ENCODE results near the gene SELL. TPM values are rescaled to one million over a fixed set of nuclear protein-coding genes. Genes with fewer than 3 reads are reported as not detected.

The SELL gene
- total RNA-seq, 1 donor from 2014 or later: 8.4 TPM

DNA sequence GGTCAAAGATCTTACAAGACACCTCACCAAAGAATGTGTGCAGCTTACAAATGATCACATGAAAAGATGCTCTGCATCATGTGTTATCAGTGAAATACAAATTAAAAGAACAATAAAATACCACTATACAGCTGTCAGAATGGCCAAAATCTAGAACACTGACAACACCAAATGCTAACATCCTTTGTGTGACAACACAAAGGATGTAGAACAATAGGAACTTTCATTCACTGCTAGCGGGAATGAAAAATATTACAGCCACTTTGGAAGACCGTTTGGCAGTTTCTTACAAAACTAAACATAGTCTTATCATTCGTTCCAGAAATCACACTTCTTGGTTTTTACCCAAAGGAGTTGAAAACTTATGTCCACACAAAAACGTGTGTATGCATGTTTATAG is 60.9 kb downstream of the SELL start:
- H3K27me3 ChIP-seq (ENCODE audit: control insufficient read depth in 3 of 3, insufficient read depth in 3 of 3, low read length in 3 of 3): no peaks in the 10 kb centered on the region
- no peak overlapping the region for H3K9ac ChIP-seq (ENCODE audit: low read depth in 1 of 3, low read length in 3 of 3)
- H3K36me3 ChIP-seq (ENCODE audit: control insufficient read depth in 3 of 3, insufficient read depth in 3 of 3, low read length in 3 of 3): no peaks in the 10 kb centered on the region
- no peak overlapping the region for H3K27ac ChIP-seq (ENCODE audit: low read depth, low read length)
- H3K4me3 ChIP-seq (ENCODE audit: low read length in 3 of 3): no peak overlapping the region
- no peaks in the 10 kb centered on the region for H3K4me1 ChIP-seq (ENCODE audit: control insufficient read depth in 3 of 3, insufficient read depth in 3 of 3, low read length in 3 of 3)
- no peaks in the 10 kb centered on the region for H3K9me3 ChIP-seq (ENCODE audit: control insufficient read depth in 3 of 3, low read length in 3 of 3)

DNA sequence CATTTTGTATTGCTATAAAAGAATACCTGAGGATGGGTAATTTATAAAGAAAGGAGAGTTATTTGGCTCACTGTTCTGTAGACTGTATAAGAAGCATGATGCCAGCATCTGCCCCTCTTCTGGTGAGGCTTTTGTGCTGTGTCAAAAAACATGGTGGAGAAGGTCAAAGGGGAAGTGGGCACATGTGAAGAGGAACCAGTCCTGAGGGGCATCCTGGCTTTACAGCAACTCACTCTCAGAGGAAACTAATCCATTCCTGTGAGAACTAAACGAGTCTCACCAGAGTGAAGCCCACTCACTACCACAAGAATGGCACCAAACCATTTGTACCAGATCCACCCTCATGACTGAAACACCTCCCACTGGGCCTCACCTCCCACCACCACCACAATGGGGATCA is 62.7 kb downstream of the SELL start:
- Histone ChIP-seq H3K9ac (ENCODE audit: low read depth in 1 of 3, low read length in 3 of 3) (no peak overlapping the region), H3K4me1 (ENCODE audit: control insufficient read depth in 3 of 3, insufficient read depth in 3 of 3, low read length in 3 of 3) (no peaks in the 10 kb centered on the region), H3K27ac (ENCODE audit: low read depth, low read length) (no peak overlapping the region), H3K36me3 (ENCODE audit: control insufficient read depth in 3 of 3, insufficient read depth in 3 of 3, low read length in 3 of 3) (no peaks in the 10 kb centered on the region), H3K27me3 (ENCODE audit: control insufficient read depth in 3 of 3, insufficient read depth in 3 of 3, low read length in 3 of 3) (no peaks in the 10 kb centered on the region), H3K9me3 (ENCODE audit: control insufficient read depth in 3 of 3, low read length in 3 of 3) (no peaks in the 10 kb centered on the region), H3K4me3 (ENCODE audit: low read length in 3 of 3) (no peak overlapping the region)

- no peaks in the 10 kb centered on the region for H3K27me3 ChIP-seq (ENCODE audit: control insufficient read depth in 3 of 3, insufficient read depth in 3 of 3, low read length in 3 of 3)
- no peaks in the 10 kb centered on the region for H3K36me3 ChIP-seq (ENCODE audit: control insufficient read depth in 3 of 3, insufficient read depth in 3 of 3, low read length in 3 of 3)
- H3K9ac ChIP-seq (ENCODE audit: low read depth in 1 of 3, low read length in 3 of 3): no peak overlapping the region
- H3K27ac ChIP-seq (ENCODE audit: low read depth, low read length): no peak overlapping the region
- H3K4me1 ChIP-seq (ENCODE audit: control insufficient read depth in 3 of 3, insufficient read depth in 3 of 3, low read length in 3 of 3): no peaks in the 10 kb centered on the region
- H3K4me3 ChIP-seq (ENCODE audit: low read length in 3 of 3): no peak overlapping the region
- no peaks in the 10 kb centered on the region for H3K9me3 ChIP-seq (ENCODE audit: control insufficient read depth in 3 of 3, low read length in 3 of 3)
Measured at GRCh38 chr1:169648187-169648586, 63.2 kb downstream of the SELL start.

GRCh38 chr1:169647512-169647911 is 63.9 kb downstream of the SELL start:
- no peaks in the 10 kb centered on the region for H3K27me3 ChIP-seq (ENCODE audit: control insufficient read depth in 3 of 3, insufficient read depth in 3 of 3, low read length in 3 of 3)

GRCh38 chr1:169644297-169644696 is 67.1 kb downstream of the SELL start:
- no peak overlapping the region for H3K27ac ChIP-seq (ENCODE audit: low read depth, low read length)
- H3K4me3 ChIP-seq (ENCODE audit: low read length in 3 of 3): no peak overlapping the region
- no peaks in the 10 kb centered on the region for H3K27me3 ChIP-seq (ENCODE audit: control insufficient read depth in 3 of 3, insufficient read depth in 3 of 3, low read length in 3 of 3)
- H3K9ac ChIP-seq (ENCODE audit: low read depth in 1 of 3, low read length in 3 of 3): no peak overlapping the region
- H3K36me3 ChIP-seq (ENCODE audit: control insufficient read depth in 3 of 3, insufficient read depth in 3 of 3, low read length in 3 of 3): no peaks in the 10 kb centered on the region
- H3K4me1 ChIP-seq (ENCODE audit: control insufficient read depth in 3 of 3, insufficient read depth in 3 of 3, low read length in 3 of 3): no peaks in the 10 kb centered on the region
- H3K9me3 ChIP-seq (ENCODE audit: control insufficient read depth in 3 of 3, low read length in 3 of 3): no peaks in the 10 kb centered on the region

More at GRCh38 chr1:169647512-169647911, 63.9 kb downstream of the SELL start:
- no peak overlapping the region for H3K4me3 ChIP-seq (ENCODE audit: low read length in 3 of 3)
- H3K36me3 ChIP-seq (ENCODE audit: control insufficient read depth in 3 of 3, insufficient read depth in 3 of 3, low read length in 3 of 3): no peaks in the 10 kb centered on the region
- H3K9ac ChIP-seq (ENCODE audit: low read depth in 1 of 3, low read length in 3 of 3): no peak overlapping the region
- no peaks in the 10 kb centered on the region for H3K9me3 ChIP-seq (ENCODE audit: control insufficient read depth in 3 of 3, low read length in 3 of 3)
- H3K27ac ChIP-seq (ENCODE audit: low read depth, low read length): no peak overlapping the region
- H3K4me1 ChIP-seq (ENCODE audit: control insufficient read depth in 3 of 3, insufficient read depth in 3 of 3, low read length in 3 of 3): no peaks in the 10 kb centered on the region

Other genes starting within 250 kb of the SELL start
- gene SLC19A2, start 225.7 kb downstream of the SELL start, total RNA-seq: 14.1 TPM
- 1.0 TPM for gene F5, start 125.1 kb downstream of the SELL start, total RNA-seq
- 0.52 TPM for gene SELP, start 81.5 kb downstream of the SELL start, total RNA-seq
- gene SELE, start 22.5 kb upstream of the SELL start, total RNA-seq: 1.6 TPM
- gene METTL18, start 83.3 kb upstream of the SELL start, total RNA-seq: 4.2 TPM
- 8.4 TPM for gene SCYL3, start 182.3 kb upstream of the SELL start, total RNA-seq